Inflammatory macrophage treated with lipopolysaccharide for 4 hours (primary cell): Measurements from ENCODE around the gene VPS8.
"Not testable (repeated sequence)": the region's sequence is repeated elsewhere in the genome, so short reads cannot be mapped to it uniquely, and the experiment has no call there.

Source experiments
- DNase-seq: peaks from one replicate; pipeline ENCODE4 v3.0.0-alpha.2; 2020

Gene VPS8

GRCh38 chr3:184874709-184875644 is 63.0 kb downstream of the VPS8 start:
- DNase-seq = no peak

- DNase-seq = no peak
Measured at GRCh38 chr3:184880276-184881019, 68.5 kb downstream of the VPS8 start.

- no peak for DNase-seq
Measured at GRCh38 chr3:184884359-184885017, 72.5 kb downstream of the VPS8 start.

- no peak for DNase-seq
Measured at GRCh38 chr3:184885112-184885511, 73.1 kb downstream of the VPS8 start.

- no peak for DNase-seq
Measured at GRCh38 chr3:184887574-184887973, 75.6 kb downstream of the VPS8 start.

- no peak for DNase-seq
Measured at GRCh38 chr3:184889312-184889904, 77.4 kb downstream of the VPS8 start.

GRCh38 chr3:184894051-184894450 is 82.1 kb downstream of the VPS8 start:
- no peak for DNase-seq

- no peak for DNase-seq
Measured at GRCh38 chr3:184895350-184895749, 83.4 kb downstream of the VPS8 start.

- no peak for DNase-seq
Measured at GRCh38 chr3:184896336-184896735, 84.4 kb downstream of the VPS8 start.

- no peak for DNase-seq
Measured at GRCh38 chr3:184899953-184900595, 88.1 kb downstream of the VPS8 start.

GRCh38 chr3:184907031-184907430 is 95.1 kb downstream of the VPS8 start:
- DNase-seq = not testable (repeated sequence)

GRCh38 chr3:184907681-184908649 is 96.0 kb downstream of the VPS8 start:
- no peak for DNase-seq

GRCh38 chr3:184908859-184909258 is 96.9 kb downstream of the VPS8 start:
- no peak for DNase-seq

GRCh38 chr3:184910664-184911063 is 98.7 kb downstream of the VPS8 start:
- DNase-seq = no peak

- no peak for DNase-seq
Measured at GRCh38 chr3:184911570-184911969, 99.6 kb downstream of the VPS8 start.

- DNase-seq = no peak
Measured at GRCh38 chr3:184912163-184912562, 100.2 kb downstream of the VPS8 start.

- DNase-seq = no peak
Measured at GRCh38 chr3:184914628-184915027, 102.7 kb downstream of the VPS8 start.

- no peak for DNase-seq
Measured at GRCh38 chr3:184918750-184919149, 106.8 kb downstream of the VPS8 start.

- no peak for DNase-seq
Measured at GRCh38 chr3:184919651-184920050, 107.7 kb downstream of the VPS8 start.

GRCh38 chr3:184924547-184924946 is 112.6 kb downstream of the VPS8 start:
- no peak for DNase-seq

- DNase-seq = no peak
Measured at GRCh38 chr3:184927796-184928315, 115.9 kb downstream of the VPS8 start.
